Aorta (tissue), 5 donors: Measurements from ENCODE around the gene ELAVL2. TPM values are rescaled to one million over a fixed set of nuclear protein-coding genes. Genes with fewer than 3 reads are reported as not detected.

Experiments used
- ATAC-seq: fragments of 200-7000 bp; cut with Tn5 transposase; one replicate; pipeline ENCODE4 v1.9.1; 2022; ENCODE audit warnings: moderate library complexity; ENCODE audit not compliant: low FRiP score
- DNase-seq, 2 donors: peaks; one replicate each; pipeline ENCODE4 v3.0.0-alpha.2; 2020
- H3K27ac ChIP-seq, 2 donors: one replicate each; pipeline ENCODE4 v1.5.1; 2013; ENCODE audit warnings: low read length in 2 of 2, mild to moderate bottlenecking in 2 of 2, moderate library complexity in 2 of 2, control low read depth in 1 of 2, inconsistent platforms in 1 of 2, low read depth in 1 of 2
- H3K27me3 ChIP-seq, 2 donors: one replicate each; pipeline ENCODE4 v1.6.1; 2013; ENCODE audit warnings: control low read depth in 1 of 2, low read length in 1 of 2, mild to moderate bottlenecking in 1 of 2, moderate library complexity in 1 of 2; ENCODE audit not compliant: insufficient read depth in 2 of 2, control insufficient read depth in 1 of 2
- H3K36me3 ChIP-seq, 2 donors: one replicate each; pipeline ENCODE4 v1.6.1; 2013; ENCODE audit warnings: control low read depth in 1 of 2, low read length in 1 of 2, mild to moderate bottlenecking in 1 of 2; ENCODE audit not compliant: insufficient read depth in 2 of 2, control insufficient read depth in 1 of 2
- H3K4me1 ChIP-seq, 2 donors: one replicate each; pipeline ENCODE4 v1.6.1; 2013; ENCODE audit warnings: low read length in 2 of 2, control low read depth in 1 of 2, mild to moderate bottlenecking in 1 of 2, moderate library complexity in 1 of 2; ENCODE audit not compliant: insufficient read depth in 2 of 2, control insufficient read depth in 1 of 2
- H3K4me3 ChIP-seq, 2 donors: one replicate each; pipeline ENCODE4 v1.5.1; 2013; ENCODE audit warnings: low read length in 2 of 2, control low read depth in 1 of 2, mild to moderate bottlenecking in 1 of 2
- H3K9me3 ChIP-seq: one replicate; pipeline ENCODE4 v1.6.1; 2013; ENCODE audit warnings: mild to moderate bottlenecking, low read length; ENCODE audit not compliant: control insufficient read depth
- WGBS, 2 donors: extraction: QIAGEN DNeasy Blood & Tissue Kit; methylation state at CpG; one replicate each; pipeline ENCODE4 v1.1.7; 2013; 5-methylcytosine and 5-hydroxymethylcytosine counted together
- intact Hi-C, 2 donors: fragments of 100-400 bp; cut with DNase I; formaldehyde crosslinking; loops; one replicate each; pipeline versions ENCODE4 v1.14.2 to v1.15.0; 2022
- polyA plus RNA-seq, 2 donors: library from polyadenylated mRNA; stranded (reverse); fragments of 200-250 nt; gene quantifications; one replicate each; pipeline ENCODE4 v1.2.3, GENCODE V29; 2013
- total RNA-seq, 2 donors: library from RNA; stranded (reverse); fragmentation: NEBNext Ultra II Directional; extraction: Animal tissue kit (Norgen Biotek cat#: 25700); gene quantifications; one replicate each; pipeline ENCODE4 v1.2.1, GENCODE V29; 2021
- donor health status: healthy with polysubstance abuse.
- donor health status: Bipolar disorder and iron deficiency.
- donor health status: DM: no; HTN: no; CAD: no.
- donor health status: DM: no; HTN: no; CAD: no.
- donor health status: DM: yes; HTN: yes; CAD: no.

ELAVL2 gene
- total and polyA plus RNA-seq, 4 donors, result 0.42 TPM; not detected in 3

GRCh38 chr9:23693374-23693773, 132.7 kb downstream of the ELAVL2 start:
- Histone ChIP-seq H3K27me3 (peaks cover 0 to 2% of the 10 kb centered on the region in 2 donors), H3K9me3 (no peaks in the 10 kb centered on the region), H3K4me3 (no peak overlapping the region), H3K4me1 (no peaks in the 10 kb centered on the region), H3K36me3 (no peaks in the 10 kb centered on the region), H3K27ac (no peak overlapping the region)
- intact Hi-C loops, result no loop called here
- ATAC-seq (no peak), DNase-seq (no peak)
- 89 to 92% methylated on average over 5 of the region's 5 CpGs for whole genome bisulfite sequencing, 2 donors

- intact Hi-C loops, result loop anchor here in 1 of 2 donors (5.0 kb wide), 1 partner anchor 50 kb away; no protein-coding TSS in a partner anchor
- no peak overlapping the region for H3K27ac ChIP-seq
- no peak overlapping the region for H3K4me3 ChIP-seq
- WGBS, 2 donors, result 85 to 92% methylated on average over 1 of the region's 1 CpG
- DNase-seq (no peak), ATAC-seq (no peak)
- no peaks in the 10 kb centered on the region for H3K27me3 ChIP-seq
- peaks cover 0 to 1% of the 10 kb centered on the region in 2 donors for H3K4me1 ChIP-seq
- H3K9me3 ChIP-seq, result no peaks in the 10 kb centered on the region
- H3K36me3 ChIP-seq, result no peaks in the 10 kb centered on the region
Measured at GRCh38 chr9:23686896-23687295, 139.1 kb downstream of the ELAVL2 start.

GRCh38 chr9:23686257-23686656, 139.8 kb downstream of the ELAVL2 start:
- Histone ChIP-seq H3K27ac (no peak overlapping the region), H3K36me3 (no peaks in the 10 kb centered on the region), H3K9me3 (no peaks in the 10 kb centered on the region), H3K27me3 (peaks cover 0 to 1% of the 10 kb centered on the region in 2 donors), H3K4me1 (peaks cover 0 to 1% of the 10 kb centered on the region in 2 donors), H3K4me3 (no peak overlapping the region)
- ATAC-seq (no peak), DNase-seq (no peak)
- intact Hi-C loops, result loop anchor here in 1 of 2 donors (5.0 kb wide), 1 partner anchor 51 kb away; no protein-coding TSS in a partner anchor
- WGBS, 2 donors, result 78 to 80% methylated on average over 4 of the region's 4 CpGs

- peaks cover 0 to 1% of the 10 kb centered on the region in 2 donors for H3K4me1 ChIP-seq
- H3K36me3 ChIP-seq, result no peaks in the 10 kb centered on the region
- ATAC-seq, result no peak
- WGBS, 2 donors, result 9 to 10% methylated on average over 7 of the region's 7 CpGs
- H3K9me3 ChIP-seq, result no peaks in the 10 kb centered on the region
- no peak for DNase-seq
- peaks cover 0 to 1% of the 10 kb centered on the region in 2 donors for H3K27me3 ChIP-seq
- no peak overlapping the region for H3K27ac ChIP-seq
- no peak overlapping the region for H3K4me3 ChIP-seq
- intact Hi-C loops, result no loop called here
Measured at GRCh38 chr9:23683611-23684061, 142.4 kb downstream of the ELAVL2 start.

- H3K27me3 ChIP-seq, result peaks cover 0 to 1% of the 10 kb centered on the region in 2 donors
- WGBS, 2 donors, result 76 to 83% methylated on average over 3 of the region's 3 CpGs
- ATAC-seq, result no peak
- intact Hi-C loops, result no loop called here
- peaks cover 0 to 1% of the 10 kb centered on the region in 2 donors for H3K4me1 ChIP-seq
- H3K27ac ChIP-seq, result no peak overlapping the region
- H3K9me3 ChIP-seq, result no peaks in the 10 kb centered on the region
- no peaks in the 10 kb centered on the region for H3K36me3 ChIP-seq
- no peak overlapping the region for H3K4me3 ChIP-seq
- no peak for DNase-seq
Measured at GRCh38 chr9:23682891-23683431, 143.1 kb downstream of the ELAVL2 start.

GRCh38 chr9:23682352-23682751, 143.7 kb downstream of the ELAVL2 start:
- H3K4me1 ChIP-seq, result peaks cover 0 to 1% of the 10 kb centered on the region in 2 donors
- peaks cover 0 to 1% of the 10 kb centered on the region in 2 donors for H3K27me3 ChIP-seq
- WGBS, 2 donors, result 82 to 83% methylated on average over 9 of the region's 9 CpGs
- H3K4me3 ChIP-seq, result no peak overlapping the region
- DNase-seq (no peak), ATAC-seq (no peak)
- H3K36me3 ChIP-seq, result no peaks in the 10 kb centered on the region
- intact Hi-C loops, result no loop called here
- no peaks in the 10 kb centered on the region for H3K9me3 ChIP-seq
- H3K27ac ChIP-seq, result no peak overlapping the region

GRCh38 chr9:23677446-23677845, 148.6 kb downstream of the ELAVL2 start:
- Histone ChIP-seq H3K27ac (no peak overlapping the region), H3K36me3 (no peaks in the 10 kb centered on the region), H3K9me3 (peaks cover 2% of the 10 kb centered on the region), H3K4me3 (no peak overlapping the region), H3K4me1 (no peaks in the 10 kb centered on the region), H3K27me3 (peaks cover 0 to 1% of the 10 kb centered on the region in 2 donors)
- no peak for ATAC-seq
- no peak for DNase-seq
- intact Hi-C loops, result no loop called here
- WGBS, 2 donors, result 72 to 74% methylated on average over 3 of the region's 3 CpGs

- ATAC-seq (no peak), DNase-seq (no peak)
- Histone ChIP-seq H3K27ac (no peak overlapping the region), H3K4me3 (no peak overlapping the region), H3K27me3 (no peaks in the 10 kb centered on the region), H3K9me3 (peaks cover 2% of the 10 kb centered on the region), H3K36me3 (no peaks in the 10 kb centered on the region), H3K4me1 (no peaks in the 10 kb centered on the region)
- intact Hi-C loops, result no loop called here
- WGBS, 2 donors, result 75 to 89% methylated on average over 6 of the region's 6 CpGs
Measured at GRCh38 chr9:23674016-23674585, 151.9 kb downstream of the ELAVL2 start.

- no peak for DNase-seq
Measured at GRCh38 chr9:23672151-23672550, 153.9 kb downstream of the ELAVL2 start.

More at GRCh38 chr9:23672151-23672550, 153.9 kb downstream of the ELAVL2 start:
- intact Hi-C loops, result no loop called here
- WGBS, 2 donors, result 87 to 93% methylated on average over 6 of the region's 6 CpGs
- H3K4me3 ChIP-seq, result no peak overlapping the region
- H3K36me3 ChIP-seq, result no peaks in the 10 kb centered on the region
- H3K9me3 ChIP-seq, result peaks cover 2% of the 10 kb centered on the region
- no peaks in the 10 kb centered on the region for H3K4me1 ChIP-seq
- no peak overlapping the region for H3K27ac ChIP-seq
- H3K27me3 ChIP-seq, result no peaks in the 10 kb centered on the region
- no peak for ATAC-seq
